Right renal cortex interstitium (tissue), 3 donors: ENCODE data around the gene NFKBIZ. TPM values are rescaled to one million over a fixed set of nuclear protein-coding genes. Genes with fewer than 3 reads are reported as not detected.

Source experiments
- DNase-seq, 3 donors: peaks; one replicate each; pipeline ENCODE4 v3.0.0-alpha.2; 2013; ENCODE audit warnings: low read depth in 3 of 3, low spot score in 2 of 3
- polyA plus RNA-seq, 3 donors: library from polyadenylated mRNA; unstranded; fragments of 120-200 nt; gene quantifications; one replicate each; pipeline ENCODE4 v1.2.1, GENCODE V29; 2013; ENCODE audit not compliant: insufficient read length in 3 of 3

Gene NFKBIZ
- polyA plus RNA-seq, 3 donors: 5.1 to 10.2 (median 6.3) TPM

DNA sequence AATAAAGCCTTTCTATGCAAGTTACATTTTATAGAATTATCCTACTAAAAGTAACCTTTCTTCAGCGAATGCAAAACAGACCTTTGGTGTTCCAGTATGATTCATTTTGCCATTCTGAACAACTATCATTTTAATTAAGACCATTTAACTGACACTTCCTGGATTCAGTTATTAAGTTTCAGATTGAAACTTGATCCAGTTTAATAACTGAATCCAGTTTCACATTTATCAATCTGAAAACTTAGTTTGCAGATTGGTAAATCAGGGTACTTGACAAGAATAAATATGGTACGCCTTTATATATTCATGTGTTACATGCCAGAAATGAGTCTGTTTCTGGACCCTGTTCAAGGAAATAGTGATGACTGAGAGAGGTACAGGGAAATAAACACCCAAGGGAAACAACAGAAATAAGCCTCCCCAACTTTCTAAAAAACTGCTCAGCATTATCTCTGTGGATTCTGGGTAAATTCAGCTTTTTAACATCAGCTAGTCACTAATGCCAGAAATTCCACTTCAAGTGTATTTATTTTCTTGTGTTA, 23.3 kb upstream of the NFKBIZ start:
- DNase-seq: no peak

DNA sequence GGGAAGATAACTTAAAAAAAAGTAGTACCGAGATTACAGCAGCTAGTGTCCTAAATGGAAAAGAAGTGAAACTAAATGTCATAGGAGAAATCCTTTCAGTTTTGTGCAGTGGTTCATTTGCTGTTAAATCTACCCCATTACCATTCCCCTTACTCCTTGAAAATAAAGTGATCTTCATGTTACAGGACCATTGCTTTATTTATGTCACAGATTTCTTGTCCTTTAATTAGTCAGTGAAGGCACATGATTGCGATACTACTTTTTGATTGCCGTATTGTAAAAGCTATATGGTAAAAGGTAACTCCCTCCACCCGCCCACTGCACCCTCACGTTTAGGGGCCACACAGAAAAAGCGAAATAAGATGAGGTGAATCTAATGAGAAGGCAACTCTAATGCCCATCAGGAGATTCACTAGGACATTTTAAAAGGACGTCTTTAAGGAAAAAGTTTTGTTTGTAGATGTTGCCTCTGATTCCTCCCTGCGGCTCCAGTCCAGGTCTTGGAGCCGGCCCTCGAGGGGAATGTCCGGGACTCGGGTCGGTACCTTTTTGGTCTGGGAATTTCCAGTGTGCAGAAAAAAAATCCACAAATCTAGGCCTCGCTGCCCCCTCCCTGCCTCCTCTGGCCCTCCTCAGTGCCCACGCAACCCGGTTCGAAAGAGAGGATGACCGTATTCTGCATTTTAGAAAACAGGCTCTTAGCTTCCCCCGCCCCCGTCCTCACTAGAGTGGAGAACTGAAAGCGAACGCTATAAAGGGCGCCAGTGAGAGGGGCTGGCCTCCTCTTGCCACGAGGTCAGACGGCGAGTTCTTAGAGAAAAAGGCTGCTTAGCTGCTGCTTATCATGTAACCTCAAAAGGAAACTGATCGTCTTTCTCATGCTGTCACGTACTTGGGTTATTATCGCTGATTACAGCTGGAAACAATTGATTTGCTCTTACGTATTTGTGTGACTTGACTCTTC, 21.8 kb upstream of the NFKBIZ start:
- no peak for DNase-seq

DNA sequence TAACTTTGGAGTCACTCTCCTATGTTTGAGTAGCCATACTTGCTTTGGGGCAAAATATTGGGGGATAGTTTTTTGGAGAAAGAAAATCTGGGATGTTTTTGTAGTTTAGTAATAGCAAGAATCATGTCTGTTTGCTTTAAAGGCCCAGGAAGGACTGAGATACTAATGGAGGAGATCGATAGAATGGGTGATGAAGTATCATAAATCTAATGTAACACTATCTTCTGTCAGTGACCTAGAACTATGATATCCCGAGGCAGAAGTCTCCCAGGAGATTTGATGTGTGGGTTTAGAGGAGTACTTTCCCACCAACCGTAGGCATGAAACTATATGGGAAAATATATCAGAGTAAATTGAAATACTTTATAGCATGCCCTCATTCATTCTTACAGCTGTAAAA, 21.0 kb upstream of the NFKBIZ start:
- DNase-seq: no peak

DNA sequence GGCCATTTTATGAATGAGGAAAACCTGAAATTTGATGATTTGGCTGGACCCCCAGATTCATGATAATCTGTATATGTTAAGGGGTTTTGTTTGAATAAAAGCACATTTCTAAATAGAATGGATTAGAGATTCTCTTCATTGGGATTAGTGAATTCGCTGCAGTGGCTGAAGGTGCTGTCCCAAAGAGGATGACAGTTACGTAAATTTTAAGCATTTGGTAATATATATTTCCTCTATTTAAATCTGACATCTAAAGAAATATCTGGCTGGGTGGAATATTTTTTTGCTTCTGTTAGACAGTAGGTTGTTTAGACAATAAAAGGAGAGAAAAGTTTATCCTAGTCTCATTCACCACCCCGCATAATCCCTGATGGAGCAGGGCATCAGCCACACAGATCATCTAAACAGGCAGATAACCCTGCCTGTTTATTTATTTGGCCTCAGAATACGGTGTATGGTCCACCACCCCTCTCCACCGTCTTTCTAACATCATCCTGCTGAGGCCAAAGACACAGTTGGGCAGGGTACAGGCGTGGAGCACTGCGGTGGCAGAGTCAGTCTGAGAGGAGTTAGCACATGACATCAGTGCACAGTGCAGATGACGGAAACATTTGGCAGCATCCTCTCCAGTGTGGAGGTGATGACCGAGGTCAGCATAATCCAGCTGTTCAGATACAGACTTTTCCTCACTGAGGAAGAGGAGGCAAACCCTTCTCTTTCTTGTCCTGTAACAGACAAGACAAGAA, 20.4 kb upstream of the NFKBIZ start:
- DNase-seq: no peak

DNA sequence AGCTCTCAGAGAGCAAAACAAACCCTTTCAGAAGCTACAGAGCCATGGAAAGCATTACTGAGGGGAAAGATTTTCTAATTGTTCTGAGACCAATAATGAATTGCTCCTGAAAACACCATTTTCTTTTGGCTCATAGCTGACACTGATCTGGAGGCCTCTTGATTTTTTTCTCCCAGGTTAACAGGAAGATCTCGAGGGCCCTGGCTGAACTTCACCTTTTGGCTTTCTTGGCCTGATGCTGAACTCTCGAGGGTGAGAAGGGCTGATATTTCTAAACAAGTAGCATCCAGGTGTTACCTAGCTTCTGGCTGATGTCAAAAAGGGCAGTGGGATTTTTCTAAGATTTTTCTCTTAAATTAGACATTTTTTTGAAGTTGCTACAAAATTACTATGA, 19.9 kb upstream of the NFKBIZ start:
- DNase-seq: no peak

DNA sequence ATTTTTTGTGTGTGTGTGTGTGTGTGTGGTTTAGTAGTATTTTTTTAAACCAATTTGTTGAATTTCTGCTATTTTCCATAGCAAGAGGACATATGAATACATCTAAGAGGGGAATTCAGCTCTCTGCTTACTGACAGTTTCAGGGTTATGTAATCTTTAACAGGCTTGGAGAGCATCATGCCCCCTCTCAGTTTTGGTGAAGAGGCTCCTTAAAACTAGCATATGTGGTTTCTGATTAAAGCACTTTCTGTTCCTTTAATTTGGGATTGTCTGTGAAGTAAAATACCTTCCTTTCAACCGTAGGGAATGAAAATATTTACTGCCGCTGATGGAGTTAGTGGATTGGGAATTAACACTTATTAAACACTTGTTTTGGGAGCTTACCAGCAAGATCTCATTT, 19.4 kb upstream of the NFKBIZ start:
- DNase-seq: no peak

DNA sequence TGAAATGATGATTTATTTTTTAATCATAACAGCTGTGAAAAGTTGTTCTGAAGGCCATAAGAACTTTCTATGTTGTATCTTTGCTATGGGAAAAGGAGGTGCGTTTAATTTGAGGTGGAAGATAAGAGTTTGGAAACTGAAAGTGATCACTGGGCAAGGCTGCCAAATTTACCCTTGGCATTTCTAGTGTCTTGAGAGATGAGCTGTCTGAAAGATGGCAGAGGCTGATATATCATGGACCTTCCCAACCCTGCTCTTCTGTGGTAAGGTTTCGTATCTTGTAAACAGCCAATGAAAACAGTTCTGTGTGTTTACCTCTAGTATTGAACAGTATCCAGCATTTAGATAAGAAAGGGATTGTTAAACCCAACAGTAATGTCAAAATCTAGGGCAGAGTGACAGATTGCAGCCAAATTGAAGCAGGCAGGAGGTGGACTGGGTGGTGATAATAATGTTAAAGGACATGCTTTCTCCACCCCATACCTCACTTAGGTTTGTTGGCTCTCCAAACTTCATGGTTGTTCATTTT, 15.8 kb upstream of the NFKBIZ start:
- DNase-seq: no peak

DNA sequence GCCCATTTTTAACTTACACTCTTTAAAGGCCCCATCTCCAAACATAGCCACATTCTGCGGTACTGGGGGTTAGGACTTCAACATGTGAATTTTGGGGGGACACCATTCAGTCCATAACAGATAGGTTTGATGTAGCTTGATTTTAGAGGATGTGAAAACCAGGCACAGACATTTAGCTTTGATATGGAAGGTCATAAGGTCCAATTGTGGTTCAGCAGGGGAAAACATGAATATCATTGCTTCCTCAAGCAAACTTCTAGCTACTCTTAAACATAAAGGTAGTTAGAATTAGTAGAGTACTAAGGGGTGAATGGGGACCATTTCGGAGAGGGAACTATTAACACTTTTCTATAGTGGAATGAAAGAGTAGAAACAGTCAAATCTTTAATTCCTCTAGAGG, 13.6 kb upstream of the NFKBIZ start:
- DNase-seq: no peak

DNA sequence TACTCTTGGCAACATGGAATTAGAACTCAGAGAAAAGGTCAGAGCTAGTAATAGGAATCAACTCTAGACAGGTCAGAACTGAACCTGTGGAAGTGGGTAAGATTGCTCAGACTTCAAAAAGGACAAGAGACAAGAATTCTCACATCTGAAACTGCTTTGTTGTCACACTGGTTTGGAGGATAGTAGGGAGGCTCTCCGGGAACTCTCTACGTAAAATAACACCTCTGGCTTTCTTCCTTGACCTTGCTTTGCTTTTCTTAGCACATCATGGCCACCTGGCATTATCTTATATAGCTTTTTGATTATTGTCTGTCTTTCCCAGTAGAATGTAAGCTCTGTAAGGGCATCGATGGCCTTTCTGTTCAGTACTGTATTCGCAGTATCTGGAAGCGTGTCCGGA, 13.2 kb upstream of the NFKBIZ start:
- DNase-seq: no peak

DNA sequence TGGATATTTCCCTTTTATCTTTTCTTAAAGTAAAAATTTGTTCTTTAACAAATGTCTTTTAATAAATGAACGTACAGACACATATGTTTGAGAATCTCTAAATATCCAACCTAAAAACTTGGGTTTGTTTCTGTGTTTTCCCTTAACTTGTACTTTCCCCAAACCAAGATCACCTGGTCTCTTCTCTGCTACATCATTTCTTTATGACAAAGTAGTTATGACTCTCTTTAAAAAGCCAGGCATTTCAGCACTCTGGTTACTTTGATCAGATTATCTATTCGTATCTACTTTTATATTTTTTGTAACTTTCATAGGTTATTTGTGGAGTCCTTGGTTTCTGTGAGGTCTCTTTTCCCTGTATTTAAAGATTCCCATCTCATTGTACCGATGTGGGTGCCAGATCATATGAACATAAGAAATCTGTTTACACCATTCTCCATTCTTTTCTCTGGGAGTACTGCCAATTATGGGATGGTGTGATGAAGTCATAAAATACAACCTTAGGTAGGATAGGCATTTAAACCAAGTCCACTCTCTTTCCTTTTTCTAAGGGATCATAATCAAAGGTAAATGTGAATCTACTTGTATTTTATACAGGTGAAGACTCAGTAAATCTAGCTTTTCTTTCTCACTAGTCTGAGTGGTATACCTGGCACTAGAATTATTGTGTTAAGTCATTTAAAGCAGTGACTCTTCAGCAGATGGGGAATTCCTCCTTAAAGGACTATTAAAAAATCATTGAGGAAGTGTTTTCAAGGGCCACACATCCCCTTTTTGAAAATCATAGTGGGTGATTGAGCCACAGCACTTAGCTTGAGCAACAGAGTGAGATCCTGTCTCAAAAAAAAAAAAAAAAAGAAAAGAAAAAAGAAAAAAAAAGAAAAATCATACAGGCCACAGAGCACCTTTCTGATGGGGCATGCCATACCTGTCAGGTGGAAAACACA, 12.4 kb upstream of the NFKBIZ start:
- DNase-seq: no peak

DNA sequence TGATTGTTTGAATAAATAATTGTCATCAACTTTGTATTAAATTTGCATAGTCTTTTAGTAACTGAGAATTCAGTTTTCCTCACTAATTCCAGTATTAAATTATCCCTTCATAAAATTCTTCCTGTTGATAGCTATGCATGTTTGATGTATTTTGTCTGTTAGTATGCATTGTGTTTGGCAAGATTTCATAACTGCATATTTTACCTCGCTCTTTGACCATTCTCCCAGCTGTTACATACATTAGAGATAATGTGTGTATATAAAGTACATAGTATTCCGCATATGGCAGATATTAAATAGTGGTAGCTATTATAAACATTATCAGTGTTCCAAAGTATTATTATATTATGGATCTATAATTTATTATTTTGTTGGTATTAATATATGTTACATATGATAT, 10.6 kb upstream of the NFKBIZ start:
- no peak for DNase-seq

DNA sequence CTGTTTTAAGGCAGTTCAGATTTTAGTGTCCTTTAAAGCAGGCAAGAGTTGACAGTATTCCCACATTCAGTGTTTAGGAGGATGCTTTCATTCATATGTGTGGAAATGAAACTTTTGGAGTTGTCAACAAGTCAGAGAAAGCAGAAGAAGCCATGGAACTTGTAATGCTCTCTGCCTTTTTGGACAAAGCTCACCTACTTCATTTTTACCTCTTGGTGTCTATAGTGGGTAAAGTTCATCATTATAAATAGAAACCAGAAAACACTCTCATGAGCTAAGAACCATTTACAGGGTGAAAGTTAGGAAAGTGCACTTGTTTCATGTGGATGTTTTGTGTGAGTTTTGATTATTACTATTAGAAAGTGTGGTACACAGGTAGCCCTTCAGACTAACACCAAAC, 9.2 kb upstream of the NFKBIZ start:
- DNase-seq: no peak

DNA sequence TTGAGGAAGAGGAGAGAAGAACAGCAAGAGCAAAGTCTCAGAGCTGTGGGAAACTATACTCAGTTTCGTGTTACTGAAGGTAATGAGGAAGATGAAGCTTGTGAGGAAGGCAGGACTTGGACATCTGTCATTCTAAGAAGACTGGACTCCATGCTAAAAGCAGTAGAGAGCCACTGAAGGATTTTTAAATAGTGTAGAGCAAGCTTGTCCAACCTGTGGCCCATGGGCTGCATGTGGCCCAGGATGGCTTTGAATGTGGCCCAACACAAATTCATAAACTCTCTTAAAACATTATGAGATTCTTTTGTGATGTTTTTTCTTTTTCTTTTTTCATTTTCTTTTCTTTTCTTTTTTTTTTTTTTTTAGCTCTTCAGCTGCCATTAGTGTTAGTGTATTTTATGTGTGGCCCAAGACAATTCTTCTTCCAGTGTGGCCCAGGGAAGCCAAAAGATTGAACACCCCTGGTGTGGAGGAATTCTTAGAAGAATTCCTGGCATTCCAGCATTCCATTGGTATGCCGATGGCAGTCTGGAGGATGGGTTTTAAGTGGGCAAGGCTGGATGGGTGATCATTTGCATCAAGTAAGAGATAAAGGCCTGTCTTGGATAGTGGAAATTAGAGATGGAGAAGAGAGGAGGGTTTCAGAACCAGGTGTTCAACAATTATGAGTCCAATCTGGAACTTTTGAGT, 6.9 kb upstream of the NFKBIZ start:
- DNase-seq: no peak

DNA sequence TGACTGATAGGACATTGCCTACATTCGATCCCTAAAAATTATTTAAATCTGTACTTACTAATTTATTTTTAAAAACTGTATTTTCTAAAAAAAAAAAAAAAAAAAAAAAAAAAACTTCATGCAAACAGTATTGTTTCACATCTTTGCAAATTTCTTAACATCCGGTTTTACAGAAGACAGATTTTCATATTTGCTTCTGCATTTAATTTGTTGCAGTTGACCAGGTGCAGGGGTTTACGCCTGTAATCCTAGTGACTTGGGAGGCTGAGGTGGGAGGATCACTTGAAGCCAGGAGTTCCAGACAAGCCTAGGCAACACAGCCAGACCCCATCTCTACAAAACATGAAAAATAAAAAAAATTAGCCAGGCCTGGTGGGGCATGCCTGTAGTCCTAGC, 6.4 kb upstream of the NFKBIZ start:
- DNase-seq: no peak

DNA sequence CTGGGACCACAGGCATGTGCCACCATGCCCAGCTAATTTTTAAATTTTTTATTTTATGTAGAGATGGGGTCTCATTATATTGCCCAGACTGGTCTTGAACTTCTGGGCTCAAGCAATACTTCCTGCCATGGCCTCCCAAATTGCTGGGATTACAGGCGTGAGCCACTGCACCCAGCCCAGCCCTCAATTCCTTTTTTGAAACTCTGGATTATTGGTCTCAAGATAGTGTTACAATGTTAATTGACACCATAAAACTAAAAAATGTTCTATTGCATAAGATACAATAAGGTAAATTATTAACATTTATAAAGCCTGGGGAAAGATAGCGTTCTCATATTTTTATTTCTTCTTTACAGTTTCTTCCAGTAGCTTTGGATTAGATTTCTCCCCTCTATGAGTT, 3.9 kb upstream of the NFKBIZ start:
- DNase-seq: no peak

DNA sequence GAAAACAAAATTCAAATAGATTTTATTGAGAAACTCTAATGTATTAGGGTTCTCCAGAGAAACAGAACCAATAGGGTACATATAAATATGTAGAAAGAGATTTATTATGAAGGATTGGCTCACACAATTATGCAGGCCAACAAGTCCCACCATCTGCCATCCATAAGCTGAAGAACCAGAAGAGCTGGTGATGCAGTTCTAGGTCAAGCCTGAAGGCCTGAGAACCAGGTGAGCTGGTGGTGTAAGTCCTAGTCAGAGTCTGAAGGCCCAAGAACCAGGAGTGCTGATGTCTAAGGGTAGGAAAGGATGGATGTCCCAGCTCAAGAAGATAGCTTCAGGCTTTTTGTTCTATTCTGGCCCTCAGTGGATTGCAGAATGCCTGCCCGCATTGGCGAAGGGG, 2.6 kb upstream of the NFKBIZ start:
- DNase-seq: no peak

DNA sequence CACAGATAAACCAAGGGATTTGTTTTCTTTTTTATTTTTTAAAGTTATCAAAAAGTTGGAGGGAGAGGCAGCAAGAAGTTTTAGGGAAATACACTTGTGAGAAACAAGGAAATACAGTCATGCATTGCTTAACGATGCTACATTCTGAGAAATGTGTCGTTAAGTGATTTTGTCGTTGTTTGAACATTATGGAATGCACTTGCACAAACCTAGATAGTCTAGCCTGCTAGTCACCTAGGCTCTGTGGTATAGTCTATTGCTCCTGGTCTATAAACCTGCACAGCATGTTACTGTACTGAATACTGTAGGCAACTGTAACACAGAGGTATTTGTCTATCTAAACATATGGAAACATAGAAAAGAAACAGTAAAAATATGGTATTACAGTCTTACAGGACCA, 2.0 kb upstream of the NFKBIZ start:
- no peak for DNase-seq

DNA sequence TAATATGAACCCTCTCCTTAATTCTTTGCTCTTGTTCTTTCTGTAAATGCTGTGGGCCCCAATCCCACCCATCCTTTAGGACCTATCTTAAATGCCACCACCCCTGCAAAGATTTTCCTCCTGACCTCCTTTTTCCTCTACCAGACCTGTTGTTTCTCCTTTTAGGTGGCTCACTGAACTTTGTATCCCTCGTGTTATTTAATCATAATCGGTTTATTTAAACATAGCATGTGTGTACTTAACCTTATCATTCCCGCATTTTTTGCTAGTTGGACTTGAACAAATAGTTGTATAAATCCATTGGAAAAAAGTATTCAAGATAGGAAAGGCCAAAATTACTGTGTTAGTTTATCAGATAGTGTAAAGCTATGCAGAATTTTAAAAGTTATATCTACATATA, 988 bp upstream of the NFKBIZ start:
- no peak for DNase-seq

DNA sequence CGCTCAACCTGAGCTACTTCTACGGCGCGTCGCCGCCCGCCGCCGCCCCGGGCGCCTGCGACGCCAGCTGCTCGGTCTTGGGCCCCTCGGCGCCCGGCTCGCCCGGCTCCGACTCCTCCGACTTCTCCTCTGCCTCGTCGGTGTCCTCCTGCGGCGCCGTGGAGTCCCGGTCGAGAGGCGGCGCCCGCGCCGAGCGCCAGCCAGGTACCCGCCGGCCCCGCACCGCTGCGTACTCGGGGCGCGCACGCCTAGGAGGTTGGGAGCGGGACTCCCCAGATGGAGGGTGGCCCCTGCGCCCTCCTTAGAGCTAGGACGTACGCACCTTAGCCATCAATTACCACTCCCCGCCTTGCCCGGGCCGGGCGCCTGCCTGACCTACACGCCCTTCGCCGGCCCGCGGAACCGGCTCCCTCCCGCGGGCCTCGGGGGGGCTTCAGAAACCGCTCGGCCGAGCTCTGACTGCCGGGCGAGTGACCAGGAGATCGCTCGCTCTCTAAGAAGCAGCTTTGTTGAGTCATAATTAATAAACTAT, 466 bp downstream of the NFKBIZ start:
- DNase-seq: no peak
